GM18517 (cell line): Measurements from ENCODE around the gene OR6A2.
A peak's percentile ranks its signal among the peaks of the same experiment; 100 is the strongest.

Experiments used
- ATAC-seq: cut with Tn5 transposase; IDR thresholded peaks from one replicate; pipeline ENCODE4 v1.9.1; 2021; ENCODE audit warnings: mild to moderate bottlenecking, moderate library complexity; ENCODE audit not compliant: unreplicated experiment

OR6A2 gene

GRCh38 chr11:6757373-6757967, 42.0 kb downstream of the OR6A2 start:
- peak; percentile 81 for ATAC-seq

GRCh38 chr11:6755953-6756347, 43.5 kb downstream of the OR6A2 start:
- no peak for ATAC-seq

GRCh38 chr11:6755303-6755952, 44.1 kb downstream of the OR6A2 start:
- peak; percentile 45 for ATAC-seq

GRCh38 chr11:6747097-6747668, 52.3 kb downstream of the OR6A2 start:
- ATAC-seq = no peak

GRCh38 chr11:6746626-6747025, 52.9 kb downstream of the OR6A2 start:
- ATAC-seq = no peak

- peak; percentile 90 for ATAC-seq
Observed at GRCh38 chr11:6746086-6746618, 53.3 kb downstream of the OR6A2 start.

GRCh38 chr11:6745465-6746015, 53.9 kb downstream of the OR6A2 start:
- ATAC-seq = peak; percentile 66

- ATAC-seq = no peak
Observed at GRCh38 chr11:6745018-6745417, 54.5 kb downstream of the OR6A2 start.

GRCh38 chr11:6742260-6742659, 57.2 kb downstream of the OR6A2 start:
- no peak for ATAC-seq
